ENCODE measurements around the gene CMSS1.

Gene CMSS1

DNA sequence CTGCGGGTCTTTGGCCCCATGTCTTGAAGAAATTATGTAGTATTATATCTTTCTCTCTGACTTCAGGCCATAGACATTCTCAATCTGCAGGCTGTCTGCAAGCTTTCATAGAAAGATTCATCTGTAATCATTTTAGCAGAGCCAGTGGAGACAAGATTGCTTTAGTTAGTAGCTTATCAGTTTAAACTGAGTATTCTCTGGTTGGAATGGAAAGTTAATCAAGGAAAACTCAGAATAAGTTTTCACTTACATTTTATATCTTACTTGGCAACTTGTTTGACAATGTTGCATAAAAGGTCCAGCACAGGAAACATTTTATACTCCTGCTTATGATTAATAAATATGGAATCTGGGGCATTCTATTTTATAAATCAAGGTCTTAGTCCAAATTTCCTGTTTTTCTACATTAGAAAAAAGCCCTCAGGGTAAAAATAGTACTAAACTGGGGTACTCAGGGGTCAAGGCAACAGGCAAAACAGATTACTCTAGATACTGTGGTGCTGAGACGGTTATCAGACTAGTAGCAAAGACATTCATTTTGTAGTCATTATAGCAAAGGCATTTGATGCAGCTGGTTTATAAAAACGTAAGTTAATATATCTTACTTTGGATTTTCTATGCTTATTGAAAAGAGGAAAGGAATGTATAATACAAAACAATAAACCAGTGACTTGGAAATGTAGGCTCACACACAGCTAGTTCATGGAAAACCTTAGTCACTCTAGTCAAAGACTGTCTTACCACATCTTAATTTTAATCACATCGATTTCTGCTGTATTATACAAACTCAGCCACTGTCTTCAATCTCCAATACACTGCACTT is 341.9 kb downstream of the CMSS1 start:
- DNase-seq, result peak; percentile 74

DNA sequence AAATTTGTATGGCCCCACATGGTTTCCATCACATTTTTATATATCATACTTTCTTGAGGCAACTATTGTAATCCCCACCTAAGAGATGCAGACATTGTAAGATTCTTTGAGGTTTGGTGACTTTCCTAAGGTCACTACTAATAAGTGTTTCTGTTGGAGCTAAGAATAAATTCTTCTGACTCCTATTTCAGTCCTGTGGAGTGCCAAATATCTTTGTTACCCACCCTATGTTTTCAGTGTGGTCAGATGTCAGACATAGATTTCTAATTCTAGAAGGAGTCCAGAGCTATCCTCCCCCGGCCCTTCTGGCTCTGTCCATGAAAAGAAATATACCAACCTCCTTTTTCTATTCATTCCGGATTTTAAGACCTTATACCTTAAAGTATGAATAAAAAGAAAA is 342.9 kb downstream of the CMSS1 start:
- DNase-seq, result no peak

DNA sequence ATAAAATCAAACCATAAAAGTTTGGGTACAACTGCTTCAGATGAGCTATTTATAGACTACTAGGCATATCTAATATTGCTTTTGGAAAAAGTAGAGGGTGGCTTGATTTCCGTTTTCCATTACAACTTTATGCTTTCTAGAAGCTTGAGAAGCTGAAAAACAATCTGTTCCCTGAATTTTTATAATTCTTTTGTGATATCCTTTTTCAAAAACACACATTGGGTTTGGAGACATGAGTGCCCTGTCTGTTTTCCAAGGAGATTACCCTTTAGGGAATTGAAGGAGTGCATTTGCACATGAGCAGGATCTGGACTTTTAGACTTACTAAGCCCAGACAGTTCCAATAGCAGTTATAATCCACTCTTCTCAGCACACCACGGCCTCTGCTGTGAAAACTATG is 346.1 kb downstream of the CMSS1 start:
- no peak for DNase-seq

DNA sequence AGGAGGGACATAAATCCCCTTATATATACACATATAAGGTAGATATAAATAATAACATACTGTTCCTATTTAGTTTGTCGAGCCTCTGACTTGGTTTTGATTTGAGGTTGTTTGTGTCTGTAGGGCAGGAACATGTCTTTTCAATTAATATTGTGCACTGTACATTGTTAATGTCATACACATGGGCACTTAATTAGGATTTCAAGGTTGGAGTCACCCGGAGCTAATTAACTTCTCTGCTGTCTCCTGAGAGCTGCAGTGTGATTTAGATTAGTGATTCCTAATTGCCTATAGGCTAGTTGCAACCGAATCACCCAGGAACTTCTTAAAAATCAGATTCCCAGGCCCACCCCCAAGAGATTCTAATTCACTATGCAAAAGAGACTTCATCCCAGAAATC is 347.1 kb downstream of the CMSS1 start:
- no peak for DNase-seq

DNA sequence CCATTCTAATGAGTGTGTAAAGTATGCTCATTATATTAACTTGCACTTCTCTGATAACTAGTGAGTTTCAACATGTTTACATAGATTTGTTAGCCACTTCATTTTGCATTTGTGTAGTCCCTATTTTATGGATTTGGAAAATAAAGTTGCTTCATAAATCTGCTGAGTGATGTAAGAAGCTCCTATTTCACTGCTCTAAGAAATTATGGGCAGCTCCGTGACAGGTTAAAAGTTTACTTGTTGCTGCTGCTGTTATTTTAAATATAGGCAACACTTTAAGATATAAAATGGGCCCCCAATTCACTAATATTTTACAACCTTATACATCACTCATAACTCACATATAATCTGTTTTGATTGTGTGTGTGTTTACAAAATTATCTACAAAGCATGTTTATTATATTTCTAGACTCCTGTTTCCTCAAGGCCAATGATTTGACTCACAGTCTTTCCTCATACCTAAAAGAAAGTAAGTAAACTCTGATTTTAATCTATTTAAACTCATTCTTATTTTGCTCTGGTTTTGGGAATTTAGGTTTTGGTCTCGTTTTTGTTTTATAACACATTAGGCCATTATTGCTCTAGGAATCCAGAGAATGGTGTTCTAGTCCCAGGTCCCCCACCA is 348.4 kb downstream of the CMSS1 start:
- no peak for DNase-seq

DNA sequence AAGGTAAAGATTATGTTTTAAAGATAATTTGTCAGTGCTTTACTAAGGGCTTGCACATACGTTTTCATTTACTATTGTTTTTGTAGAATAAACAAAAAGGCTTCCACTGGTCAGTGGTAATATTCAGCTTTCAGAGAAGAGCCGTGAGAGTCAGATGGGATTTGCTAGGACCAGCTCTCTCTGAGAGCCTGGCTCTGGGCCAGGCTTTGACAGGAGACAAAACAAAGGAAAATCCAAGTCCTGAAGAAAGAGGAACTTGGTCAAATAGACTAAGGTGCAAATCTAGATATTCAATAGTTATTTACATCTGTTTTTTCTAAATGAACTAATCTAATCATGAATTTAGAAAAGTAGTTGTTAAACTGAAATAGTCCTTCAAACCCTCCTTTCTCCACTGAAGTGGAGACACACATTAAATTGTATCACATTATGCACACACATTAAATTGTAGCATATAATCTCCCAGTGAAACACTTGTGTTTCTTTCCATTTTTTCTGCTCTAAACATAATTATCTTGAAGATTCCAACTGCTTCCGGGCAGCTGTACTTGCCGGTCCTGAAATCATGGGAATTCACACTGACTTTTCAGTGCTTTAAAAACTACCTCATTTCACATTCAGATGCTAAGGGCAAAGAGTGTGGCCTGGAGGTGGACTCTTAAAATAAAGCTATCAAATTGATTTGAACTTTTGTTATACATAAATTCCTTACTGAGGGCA is 351.7 kb downstream of the CMSS1 start:
- DNase-seq, result no peak

DNA sequence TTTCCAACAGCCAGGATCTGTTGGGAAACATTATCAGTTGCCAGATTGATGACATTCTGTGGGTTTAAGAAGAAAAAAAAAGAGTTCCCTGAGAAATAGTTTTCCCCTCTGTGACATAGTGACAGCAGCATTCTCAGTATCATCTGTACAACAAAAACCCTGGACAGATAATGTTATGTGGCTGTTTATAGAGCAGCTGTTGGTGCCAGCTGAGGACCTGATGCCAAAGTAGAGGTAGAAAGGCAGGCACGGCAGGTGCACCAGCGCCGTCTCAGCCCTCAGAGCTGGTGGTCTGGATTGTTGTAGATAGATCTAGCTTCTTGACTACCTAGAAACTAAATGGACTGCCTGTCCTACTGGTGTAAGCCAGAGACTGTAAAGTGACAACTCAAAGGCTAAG is 352.8 kb downstream of the CMSS1 start:
- DNase-seq, result no peak

DNA sequence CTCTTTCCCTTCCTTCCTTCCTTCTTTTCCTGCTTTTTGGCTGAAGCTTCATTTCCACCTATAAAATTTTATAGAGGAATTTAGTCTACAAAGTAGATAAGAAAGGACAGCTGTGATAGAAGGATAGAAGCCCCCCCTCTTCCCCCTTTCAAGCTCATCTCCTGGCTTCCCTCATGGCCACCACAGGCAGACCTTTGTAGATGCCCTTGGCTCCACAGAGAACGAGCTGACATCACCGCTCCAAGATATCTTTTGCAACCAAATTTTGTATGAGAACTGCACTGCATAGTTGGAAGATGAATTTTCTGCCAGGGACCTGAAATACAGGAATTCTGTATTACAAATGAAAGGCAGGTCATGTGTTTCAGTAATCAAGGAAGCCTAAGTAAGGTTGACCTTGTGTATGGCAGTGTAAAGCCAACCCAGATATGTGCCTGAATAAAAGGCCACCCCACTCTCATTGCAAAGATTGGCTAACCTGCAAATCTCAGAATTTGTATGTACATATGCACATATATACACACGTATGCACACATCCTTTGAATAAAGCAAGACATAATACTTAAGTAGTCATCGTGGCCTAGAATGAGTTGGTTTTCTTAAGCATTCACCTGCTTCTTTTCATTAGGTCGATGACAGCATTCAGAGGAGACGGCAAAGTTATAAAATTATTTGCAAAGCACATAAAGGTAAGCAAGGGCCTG is 353.7 kb downstream of the CMSS1 start:
- DNase-seq, result no peak

DNA sequence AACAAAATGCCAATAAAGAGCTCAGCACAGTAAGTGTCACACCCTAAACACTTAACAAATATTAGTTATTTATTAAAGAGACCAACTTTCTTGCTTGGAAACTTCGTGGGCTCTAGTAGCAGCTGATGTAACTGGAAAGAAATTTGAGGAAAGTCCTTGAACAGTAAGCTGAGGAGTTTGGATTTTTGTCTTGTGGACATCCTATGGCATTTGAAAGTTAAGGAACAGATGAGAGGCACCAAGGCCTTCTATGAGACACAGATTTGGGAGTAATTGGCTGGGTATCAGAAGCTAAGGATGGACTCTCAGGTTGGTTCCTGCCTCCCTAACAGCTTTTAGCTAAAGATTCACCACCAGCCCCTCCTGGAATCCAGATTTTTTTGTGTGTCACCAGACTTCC is 356.3 kb downstream of the CMSS1 start:
- no peak for DNase-seq

DNA sequence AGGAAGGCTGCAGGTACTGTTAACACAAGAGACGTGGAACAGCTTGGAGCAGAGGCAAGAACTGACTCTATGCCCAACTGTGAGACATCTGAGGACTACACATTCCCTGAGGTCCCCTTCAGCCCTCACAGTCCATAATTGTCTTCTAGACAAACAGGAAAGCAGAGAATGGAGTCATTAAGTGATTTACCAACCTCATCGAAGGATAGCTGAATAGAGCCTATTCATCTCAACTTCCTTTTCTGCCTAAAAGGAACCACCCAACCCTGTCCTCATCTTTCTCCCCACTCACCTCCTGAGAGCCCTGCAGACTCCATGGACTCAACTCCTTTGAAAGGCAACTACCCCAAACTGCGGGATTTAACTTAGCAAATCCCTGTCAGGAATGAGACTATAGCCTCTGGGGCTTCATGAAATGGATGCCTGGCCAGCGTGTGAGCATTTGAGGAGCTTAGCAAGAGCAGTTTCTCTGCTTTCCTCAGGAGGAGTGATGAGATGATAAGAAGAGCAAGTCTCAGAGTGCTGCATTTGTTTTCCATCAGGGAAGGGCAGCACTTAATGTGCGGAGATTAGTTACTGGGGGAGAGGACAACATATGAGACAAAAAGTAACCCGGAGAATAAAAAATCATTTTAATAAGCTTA is 358.1 kb downstream of the CMSS1 start:
- DNase-seq, result no peak

DNA sequence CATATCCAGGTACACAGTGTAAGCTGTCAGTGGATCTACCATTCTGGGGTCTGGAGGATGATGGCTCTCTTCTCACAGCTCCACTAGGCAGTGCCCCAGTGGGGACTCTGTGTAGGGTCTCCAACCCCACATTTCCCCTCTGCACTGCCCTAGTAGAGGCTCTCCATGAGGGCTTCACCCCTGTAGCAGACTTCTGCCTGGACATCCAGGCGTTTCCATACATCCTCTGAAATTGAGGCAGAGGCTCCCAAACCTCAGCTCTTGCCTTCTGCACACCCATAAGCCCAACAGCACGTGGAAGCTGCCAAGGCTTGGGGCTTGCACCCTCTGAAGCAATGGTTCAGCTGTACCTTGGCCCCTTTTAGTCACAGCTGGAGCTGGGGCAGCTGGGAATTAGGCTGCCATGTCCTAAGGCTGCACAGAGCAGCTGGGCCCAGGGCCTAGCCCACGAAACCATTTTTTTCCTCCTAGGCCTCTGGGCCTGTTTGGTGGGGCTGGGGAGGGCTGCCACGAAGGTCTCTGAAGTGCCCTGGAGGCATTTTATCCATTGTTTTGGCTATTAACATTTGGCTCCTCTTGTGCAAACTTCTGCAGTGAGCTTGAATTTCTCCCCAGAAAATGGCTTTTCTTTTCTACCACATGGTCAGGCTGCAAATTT is 362.2 kb downstream of the CMSS1 start:
- no peak for DNase-seq

DNA sequence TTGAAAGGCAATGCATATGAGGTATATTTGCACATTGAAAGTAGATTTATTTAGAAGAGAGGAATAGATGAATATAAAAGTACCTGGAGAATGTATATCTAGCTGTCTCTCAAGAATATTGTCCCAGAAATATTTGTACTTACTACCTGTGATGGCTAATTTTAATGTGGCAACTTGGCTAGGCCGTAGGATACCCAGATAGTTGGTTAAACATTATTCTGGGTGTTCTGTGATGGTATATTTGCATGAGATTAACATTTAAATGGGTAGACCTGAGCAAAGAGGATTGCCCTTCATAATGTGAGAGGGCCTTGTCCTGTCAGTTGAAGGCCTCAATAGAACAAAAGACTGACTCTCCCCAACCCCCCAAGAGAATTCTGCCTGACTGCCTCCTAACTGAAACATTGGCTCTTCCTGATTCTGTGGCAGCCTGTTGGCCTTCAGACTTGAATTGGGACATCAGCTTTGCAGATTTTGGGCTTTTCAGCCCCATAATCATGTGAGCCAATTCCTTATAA is 366.0 kb downstream of the CMSS1 start:
- DNase-seq, result no peak

DNA sequence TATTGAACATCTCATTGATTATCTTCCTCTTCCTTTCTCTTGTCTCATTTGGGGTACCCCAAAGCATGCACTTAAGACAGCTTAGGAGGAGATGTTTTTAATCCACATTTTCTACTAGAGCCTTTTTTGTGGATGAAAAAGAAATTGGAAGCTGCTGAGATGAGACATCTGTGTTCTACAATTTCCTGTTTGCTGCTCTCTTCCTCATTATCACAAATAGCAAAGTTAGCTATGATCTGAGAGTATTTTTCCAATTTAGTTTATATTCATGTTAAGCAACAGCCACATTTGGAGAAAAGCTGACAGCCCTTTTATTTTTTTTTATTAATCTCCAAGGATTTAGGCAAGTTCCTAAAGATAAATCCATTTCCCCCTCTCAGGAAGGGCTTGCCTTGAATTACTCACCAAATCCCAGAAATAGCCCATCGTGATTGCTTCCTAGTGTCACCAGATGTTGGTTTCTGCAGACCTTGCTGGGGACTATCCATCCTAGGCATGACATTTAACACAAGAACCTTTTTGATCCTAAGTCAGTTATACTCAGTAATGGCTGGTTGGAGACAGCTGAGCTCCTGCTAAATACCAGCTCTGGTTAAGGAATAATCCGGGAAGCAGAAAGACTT is 367.4 kb downstream of the CMSS1 start:
- no peak for DNase-seq

DNA sequence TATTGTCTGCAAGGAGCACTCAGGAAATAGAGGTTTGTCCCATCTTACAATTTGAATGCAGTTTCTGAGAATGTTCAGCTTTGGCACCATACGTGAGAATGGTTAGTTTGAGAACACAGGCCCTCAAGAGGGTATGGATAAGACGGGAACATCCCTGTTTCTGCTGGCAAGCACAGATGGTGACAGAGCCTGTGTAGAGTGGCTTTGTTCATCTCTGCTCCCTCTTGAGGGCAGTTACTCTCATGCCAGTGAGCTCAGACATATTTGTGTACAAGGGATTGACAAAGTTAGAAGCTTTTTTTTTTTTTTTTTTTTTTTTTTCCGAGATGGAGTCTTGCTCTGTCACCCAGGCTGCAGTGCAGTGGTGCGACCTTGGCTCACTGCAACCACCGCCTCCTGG is 368.2 kb downstream of the CMSS1 start:
- DNase-seq, result no peak

DNA sequence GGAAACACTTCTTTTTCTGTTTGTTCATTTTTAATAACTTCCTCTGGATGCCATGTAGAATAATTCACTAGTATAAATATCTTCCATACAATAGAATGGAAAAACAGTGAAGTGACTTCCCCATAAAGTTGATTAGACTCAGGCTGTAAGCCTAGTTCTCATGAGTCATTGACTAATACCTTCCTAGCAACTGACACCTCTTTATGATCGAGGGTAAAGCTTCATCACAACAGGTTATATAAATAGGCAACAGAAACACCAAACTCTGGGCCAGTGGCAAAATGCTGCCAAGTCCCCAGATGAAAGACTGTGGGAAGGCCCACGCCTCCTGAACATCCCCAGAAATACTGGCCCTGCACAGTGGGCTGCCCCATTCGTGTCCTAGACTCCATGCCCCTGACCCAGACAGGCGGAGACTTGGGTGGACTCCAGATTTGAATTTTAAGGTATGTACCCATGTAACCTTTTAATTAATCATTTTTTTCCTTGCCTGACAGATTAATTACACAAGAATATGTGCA is 371.8 kb downstream of the CMSS1 start:
- no peak for DNase-seq

DNA sequence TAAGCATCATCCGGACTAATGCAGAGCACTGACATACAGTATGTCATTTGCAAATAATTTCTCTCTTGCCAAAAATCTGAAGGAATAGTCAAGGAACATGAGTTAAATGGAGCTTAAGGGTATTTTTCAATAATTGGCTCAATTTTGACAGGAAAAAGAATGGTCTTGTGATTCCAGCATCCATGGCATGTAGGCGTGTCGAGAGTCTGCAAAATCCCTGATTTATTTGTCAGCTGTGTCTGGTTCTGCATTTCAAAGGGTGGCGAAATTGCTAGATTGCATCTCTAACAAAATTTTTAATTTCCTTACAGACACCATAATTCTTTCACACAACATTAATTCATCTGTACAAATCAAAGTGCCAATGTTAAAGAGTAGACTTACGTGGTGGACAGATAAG is 377.7 kb downstream of the CMSS1 start:
- no peak for DNase-seq

DNA sequence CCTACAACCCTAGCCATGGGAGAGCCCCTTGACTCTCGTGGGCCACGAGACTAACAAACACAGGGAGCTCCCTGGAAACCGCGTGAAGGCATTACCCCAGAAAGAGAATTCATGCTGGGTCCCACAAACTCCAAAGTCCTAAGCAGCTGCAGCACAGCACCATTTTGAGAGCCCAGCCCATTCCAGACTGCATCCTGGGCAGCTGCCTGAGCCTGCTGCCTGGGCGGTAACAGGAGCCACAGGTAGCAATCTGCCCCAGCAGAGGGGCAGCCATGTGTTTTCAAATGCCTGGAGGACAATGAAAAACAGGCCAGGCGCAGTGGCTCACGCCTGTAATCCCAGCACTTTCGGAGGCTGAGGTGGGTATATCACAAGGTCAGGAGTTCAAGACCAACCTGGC is 380.2 kb downstream of the CMSS1 start:
- no peak for DNase-seq

DNA sequence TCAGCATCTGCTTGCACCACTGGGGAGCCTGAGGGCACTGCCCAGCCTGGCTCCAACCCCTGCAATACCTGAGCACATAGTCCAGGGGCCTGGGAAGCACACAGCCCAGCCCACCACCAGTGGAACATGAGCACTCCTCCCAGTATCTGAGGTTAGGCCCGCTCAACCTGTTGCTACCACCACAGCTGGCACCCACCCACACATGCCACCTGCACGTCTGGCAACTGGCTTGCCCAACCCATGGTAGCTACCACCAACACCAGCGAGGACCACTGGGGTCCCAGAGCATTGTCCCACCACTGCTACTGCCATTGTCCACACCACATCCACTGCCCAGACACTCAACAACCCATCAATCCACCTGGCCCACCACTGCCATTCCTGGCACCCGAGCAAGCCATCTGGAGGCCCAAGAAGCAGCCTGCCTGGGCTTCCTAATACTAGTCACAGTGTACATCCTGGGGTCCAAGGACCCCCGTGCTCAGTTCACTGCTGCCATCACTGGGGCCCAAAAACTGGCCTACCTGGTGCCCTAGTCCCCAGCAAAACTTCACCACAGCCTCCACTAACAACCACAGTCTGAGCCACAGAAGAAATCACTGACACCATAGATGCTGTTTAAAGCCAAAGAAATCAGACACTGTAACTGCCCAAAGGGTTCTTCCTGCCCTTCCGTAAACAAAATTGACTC is 381.1 kb downstream of the CMSS1 start:
- DNase-seq, result no peak

DNA sequence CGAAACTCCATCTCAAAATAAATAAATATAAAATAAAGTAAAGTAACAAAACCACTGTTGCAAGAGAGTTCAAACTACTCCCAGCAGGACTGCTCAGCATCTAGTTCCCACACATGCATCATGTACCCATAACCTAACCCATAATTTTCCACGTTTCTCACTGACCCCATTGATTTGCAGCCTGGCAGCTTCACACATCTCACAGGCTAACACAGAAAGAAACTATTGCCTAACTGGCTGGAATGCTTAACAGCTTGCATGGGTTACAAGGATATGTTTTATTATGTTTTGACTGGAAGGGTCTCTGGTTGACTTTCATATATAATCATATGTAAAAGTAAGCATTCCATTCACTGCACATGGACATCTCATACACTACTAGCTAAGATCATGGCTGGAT is 387.5 kb downstream of the CMSS1 start:
- DNase-seq, result no peak

DNA sequence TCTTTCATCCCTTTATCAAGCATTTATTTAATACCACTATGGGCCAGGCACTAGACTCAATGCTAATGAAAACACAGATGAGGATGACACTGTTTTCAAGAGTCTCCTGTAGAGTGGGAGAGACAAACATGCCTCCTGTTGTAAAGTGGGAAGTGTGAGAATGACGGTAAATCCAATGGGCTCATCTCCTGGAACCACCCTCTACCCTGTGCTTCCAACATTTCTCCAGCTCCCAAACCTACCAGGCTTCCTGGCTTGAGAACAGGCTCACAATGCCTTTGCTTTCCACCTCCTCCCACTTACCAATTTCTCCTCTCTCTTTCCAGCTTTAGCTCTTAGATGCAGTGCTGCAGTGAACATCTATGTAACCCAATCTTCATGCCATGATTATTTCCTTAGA is 389.0 kb downstream of the CMSS1 start:
- DNase-seq, result no peak

DNA sequence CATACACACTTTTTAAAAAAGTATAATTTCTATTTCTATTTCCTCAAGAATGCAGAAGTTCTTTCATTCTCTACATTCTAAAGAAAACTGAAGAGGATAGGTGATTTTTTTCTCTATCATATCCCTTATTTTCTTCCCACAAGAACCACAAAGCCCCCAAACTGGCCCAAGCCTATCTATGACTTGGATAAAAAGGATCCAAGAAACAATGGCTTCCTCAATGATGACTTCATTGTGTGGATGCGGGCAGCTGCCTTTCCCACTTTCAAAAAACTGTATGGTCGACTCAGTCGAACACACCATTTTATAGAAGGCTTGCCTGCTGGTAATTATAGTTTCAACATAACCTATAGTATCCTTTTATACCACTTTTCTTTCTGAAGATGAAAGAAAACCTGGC is 390.2 kb downstream of the CMSS1 start:
- no peak for DNase-seq

Data from NCI-H226 (cell line).